ENCODE measurements around the gene SLC9B2.

- TF ChIP-seq POLR2A (IDR thresholded peaks at IDR 0.05), result no peak
- no peak for TF ChIP-seq CTCF (IDR thresholded peaks at IDR 0.05)
Observed at GRCh38 chr4:103074744-103075434, 1.7 kb downstream of the SLC9B2 start.

All from vagina (tissue), 2 donors.